Measurements from ENCODE around the gene TRAPPC2.

DNA sequence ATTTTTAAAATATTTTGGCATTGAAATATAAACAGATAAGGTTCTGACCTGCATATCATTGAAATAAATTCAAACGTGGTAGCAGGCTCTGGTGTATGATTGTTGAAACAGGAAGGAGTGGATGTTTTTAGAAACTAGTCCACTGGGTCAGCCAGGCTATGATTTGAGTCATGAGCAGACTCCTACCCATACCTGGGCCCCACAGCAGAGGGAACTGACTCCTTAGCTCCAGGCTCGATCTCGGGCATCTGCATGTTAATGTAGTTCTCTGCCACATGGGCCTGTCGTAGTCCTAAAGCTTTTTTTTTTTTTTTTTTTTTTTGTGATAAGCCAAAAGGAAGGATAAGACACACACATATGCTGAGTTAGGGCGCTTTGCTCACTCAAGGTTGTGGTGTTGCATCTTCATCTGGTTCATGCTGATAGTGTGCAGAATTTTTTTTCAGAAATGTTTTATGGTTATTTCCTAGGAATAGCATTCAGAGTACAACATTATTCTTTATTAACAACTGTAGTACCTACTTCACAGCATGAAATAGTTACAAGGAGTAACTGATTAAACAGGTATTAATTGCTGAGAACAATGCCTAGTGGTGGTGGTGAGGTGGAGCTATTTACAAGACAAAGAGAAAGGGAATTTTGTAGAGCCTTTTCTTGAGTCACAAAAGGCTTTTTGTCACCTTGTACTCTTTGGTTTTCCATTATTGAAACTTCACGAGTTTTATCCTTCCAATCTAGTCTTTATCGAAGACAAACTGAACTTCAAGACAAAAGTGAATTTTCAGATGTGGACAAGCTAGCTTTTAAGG lies 27.4 kb upstream of the TRAPPC2 start:
- TF ChIP-seq SP1 (IDR thresholded peaks at IDR 0.05; ENCODE audit: low read depth) = no peak
- no peak for TF ChIP-seq EGR1 (IDR thresholded peaks at IDR 0.05; ENCODE audit: low read depth)
